HG02884 (cell line): ENCODE measurements around the gene MESP1.

Experiments used
- ATAC-seq: cut with Tn5 transposase; IDR thresholded peaks from one replicate; pipeline ENCODE4 v1.9.1; 2021; ENCODE audit warnings: mild to moderate bottlenecking, moderate library complexity; ENCODE audit not compliant: unreplicated experiment

MESP1 gene

DNA sequence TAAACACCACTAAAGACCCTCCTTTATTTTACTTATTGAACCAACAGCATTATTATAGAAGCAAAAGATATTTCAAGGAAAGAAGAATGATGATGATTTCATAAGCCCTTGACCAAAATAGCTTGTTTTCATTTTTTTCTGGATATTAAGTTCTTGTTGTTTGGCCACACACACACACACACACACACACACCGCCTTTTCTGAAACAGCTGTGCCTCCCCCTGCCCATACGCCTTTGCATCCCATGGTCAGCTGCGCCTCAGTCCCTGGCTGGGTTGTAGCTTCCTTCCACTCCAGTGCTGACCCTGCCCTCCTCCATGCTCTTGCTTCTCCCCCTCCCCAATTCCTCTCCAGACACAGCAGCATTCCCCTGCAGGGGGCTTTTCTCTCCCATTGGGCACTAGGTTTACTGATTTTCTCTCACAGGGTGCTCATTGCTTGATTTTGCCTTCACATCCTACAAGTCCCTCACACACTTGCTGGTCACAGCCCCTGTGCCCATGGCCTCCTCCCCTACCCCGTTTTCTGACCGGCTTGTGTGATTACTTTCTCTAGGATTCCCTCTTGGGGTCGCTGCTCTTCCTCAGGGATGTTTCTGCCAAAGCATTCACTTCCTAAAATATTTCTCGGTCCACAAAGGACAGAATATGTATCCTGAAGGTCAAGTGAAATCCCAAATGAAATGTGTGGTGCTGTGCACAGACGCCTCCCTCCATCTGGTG lies 18.4 kb downstream of the MESP1 start:
- no peak for ATAC-seq

DNA sequence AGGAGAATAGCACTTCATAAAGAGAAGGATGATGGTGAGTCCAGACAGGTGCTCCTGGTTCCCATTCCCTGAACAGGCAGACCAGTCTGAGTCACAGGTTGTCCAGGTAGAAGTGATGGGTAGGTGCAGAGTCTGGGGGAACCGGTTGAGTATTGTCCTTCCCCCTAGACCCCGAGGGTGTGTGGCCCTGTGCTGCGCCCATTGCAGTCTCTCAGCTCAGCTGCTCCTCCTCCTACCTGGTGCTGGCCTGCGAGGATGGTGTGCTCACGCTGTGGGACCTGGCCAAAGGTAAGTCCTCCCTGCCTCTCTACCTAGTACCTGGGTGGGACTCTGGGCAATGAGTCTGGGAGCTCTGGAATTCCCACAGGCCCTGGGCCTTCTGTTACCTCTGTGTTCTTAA lies 19.8 kb downstream of the MESP1 start:
- no peak for ATAC-seq

DNA sequence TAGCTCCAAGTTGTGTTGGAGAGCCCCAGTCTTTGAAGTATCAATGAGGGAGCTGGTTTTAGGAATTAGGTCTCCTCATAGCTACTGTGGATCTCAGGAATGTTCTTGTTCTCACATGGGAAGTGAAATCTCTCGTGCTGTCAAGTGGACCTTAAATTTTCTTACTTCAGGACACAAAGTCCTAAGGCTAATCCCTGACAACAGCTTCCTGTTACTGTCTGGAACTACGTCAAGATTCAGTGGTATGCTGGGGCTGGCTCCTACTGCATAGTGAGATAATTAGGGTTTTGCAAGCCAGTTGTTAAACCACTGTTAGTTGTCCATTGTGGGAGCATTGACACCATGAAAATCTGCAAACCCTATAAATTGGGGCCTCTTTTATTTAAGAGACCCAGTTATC lies 22.8 kb downstream of the MESP1 start:
- no peak for ATAC-seq

DNA sequence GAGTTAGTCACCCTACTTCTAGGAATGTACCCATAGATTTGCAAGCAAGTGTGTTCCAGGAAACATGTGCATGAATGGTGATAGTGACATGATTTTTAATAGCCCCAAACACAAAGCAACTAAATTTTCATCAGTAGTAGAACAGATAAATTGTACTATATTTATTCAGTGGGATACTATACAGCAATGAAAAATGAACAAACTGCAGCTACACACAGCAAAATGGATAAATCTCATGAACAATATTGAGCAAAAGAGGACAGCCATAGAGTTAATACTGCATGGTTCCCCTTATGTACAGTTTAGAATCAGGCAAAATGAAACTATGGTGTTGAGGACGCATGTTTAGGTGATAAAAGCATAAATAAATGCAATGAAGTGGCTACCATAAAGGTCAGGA lies 26.0 kb downstream of the MESP1 start:
- ATAC-seq = no peak

DNA sequence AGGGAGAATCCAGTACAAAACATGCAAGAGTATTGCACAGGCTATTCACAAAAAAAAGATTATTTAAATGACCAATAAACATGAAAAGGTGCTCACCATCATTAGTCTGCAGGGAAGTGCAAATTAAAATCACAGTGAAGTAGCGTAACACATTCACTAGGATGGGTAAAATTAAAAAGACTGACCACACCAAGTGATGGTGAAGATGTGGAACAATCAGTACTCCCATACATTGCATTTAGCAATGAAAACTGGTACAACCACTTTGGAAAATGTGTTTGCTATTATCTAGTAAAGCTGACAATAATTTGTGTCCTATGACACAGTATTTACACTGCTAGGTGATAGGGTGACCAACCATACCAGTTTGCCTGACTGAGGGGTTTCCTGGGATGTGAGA lies 26.4 kb downstream of the MESP1 start:
- no peak for ATAC-seq

DNA sequence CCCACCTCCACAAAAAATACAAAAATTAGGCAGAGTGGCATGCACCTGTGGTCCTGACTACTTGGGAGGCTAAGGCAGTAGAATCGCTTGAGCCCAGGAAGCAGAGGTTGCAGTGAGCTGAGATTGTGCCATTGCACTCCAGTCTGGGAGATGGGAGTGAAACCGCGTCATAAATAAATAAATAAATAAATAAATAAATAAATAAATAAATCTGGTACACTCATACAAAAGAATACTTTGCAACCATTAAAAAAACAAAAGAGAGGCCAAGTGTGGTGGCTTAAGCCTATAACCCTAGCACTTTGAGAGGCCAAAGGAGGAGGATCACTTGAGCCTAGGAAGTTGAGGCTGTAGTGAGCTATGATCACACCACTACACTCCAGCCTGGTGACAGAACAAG lies 28.0 kb downstream of the MESP1 start:
- no peak for ATAC-seq

DNA sequence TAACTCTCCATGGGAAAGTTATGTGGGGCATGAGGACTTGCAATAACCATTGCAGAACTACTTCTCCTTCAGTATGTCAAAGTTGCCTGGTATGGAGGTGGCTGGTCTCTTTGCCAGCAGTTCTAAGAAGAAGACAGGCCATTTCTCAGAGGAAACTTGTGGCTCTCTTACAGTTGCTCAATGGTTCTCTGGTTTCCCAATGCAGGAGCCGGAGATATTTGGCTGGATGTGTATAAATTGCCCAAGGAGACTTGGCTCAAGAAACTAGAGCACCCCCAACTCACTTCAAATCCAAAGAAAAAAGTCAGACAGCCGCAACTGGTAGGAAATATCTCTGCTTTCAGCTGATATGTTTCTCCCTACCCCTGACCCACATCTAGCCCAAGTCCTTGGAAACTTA lies 36.3 kb downstream of the MESP1 start:
- no peak for ATAC-seq

DNA sequence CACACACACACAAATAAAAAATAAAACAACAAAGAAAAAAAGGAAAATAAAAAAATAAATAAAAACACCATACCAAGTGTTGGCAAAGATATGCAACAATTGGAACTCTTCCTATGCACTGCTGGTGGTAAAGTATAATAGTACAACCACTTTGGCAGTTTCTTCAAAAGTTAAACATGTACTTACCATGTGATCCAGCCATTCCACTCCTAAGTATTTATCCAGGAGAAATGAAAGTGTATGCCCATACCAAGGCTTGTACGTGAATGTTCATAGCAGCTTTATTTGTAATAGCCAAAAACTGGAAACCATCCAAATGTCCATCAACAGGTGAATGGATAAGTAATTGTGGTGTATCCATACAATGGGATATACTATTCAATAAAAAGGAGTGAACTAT lies 43.5 kb downstream of the MESP1 start:
- no peak for ATAC-seq

DNA sequence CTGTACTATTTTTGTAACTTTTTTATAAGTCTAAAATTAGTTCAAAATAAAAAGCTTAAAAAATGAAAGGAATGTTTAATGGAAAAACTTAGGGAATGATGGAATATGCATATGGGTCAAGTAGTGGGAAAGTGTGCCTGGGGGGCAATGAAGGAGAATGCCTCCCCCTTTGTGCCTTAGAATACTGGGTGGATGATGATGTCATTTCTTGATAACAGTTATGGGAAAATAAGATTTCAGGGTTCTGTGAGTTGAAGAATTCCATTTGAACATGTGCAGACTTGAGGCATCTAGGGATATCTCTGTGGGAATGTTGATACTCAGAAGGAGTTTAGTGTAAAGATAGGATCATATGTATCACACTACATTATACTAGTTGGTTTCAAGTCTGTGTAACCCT lies 46.6 kb downstream of the MESP1 start:
- ATAC-seq = no peak
